GM04504 (cell line): ENCODE data around the gene PSAP.

Experiments
- DNase-seq: peaks from one replicate; pipeline ENCODE4 v3.0.0-alpha.2; 2012; ENCODE audit warnings: low read depth

PSAP gene

GRCh38 chr10:71807557-71808510 lies 43.2 kb downstream of the PSAP start:
- DNase-seq, result no peak

DNA sequence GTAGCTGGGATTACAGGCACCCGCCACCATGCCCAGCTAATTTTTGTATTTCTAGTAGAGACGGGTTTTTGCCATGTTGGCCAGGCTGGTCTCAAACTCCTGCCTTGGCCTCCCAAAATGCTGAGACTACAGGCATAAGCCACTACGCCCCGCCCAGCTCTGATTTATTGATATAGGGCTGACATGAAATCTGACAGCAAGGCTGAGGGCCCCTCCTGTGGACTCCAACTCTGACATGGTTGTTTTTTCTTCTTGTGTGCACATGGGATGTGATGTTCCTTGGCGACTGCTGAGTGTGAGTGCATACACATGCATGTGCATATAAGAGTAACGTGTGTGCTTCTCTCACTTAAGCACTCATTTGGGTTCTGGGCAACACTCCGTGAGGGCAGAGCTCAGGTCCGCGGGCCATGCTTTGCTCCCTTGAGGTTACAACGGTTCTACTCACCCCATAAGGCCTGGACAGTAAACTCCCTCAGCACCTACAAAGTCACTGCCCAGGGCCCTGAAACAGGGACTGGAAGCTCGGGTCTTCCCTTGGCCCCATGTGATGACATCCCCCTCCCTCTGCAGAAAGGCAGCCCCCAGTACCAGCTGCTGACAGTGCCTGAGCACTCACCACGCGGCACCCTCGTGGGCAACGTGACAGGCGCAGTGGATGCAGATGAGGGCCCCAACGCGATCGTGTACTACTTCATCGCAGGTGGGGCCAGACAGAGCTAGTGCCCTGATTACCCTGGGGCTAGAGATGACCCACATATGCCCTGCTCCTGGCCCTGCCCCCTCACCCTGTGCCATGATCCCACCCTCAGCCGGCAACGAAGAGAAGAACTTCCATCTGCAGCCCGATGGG lies 44.1 kb downstream of the PSAP start:
- DNase-seq, result no peak

- no peak for DNase-seq
These were observed 45.0 kb downstream of the PSAP start for GRCh38 chr10:71805776-71806703.

DNA sequence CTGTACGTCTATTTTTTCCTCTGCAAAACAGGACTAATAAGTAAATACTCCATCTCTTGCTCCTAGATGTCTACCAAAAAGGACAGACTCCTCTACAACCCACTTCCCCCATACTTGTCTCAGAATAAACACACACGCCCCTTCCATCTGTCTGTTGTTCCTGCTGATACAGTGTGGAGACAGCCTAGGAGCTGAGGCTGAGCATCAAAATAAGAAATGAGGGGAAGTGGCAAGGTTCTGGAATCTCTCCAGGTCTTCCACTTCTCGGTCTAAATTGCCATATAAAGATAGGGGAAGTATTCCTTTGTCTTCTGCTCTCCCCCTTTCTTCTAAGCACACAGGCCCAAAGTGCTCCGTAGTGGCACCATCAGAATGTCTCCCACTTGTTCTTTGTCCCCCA lies 47.0 kb downstream of the PSAP start:
- DNase-seq, result no peak

- no peak for DNase-seq
These were observed 48.1 kb downstream of the PSAP start for GRCh38 chr10:71802715-71803488.

GRCh38 chr10:71802235-71802634 lies 48.8 kb downstream of the PSAP start:
- DNase-seq, result no peak

DNA sequence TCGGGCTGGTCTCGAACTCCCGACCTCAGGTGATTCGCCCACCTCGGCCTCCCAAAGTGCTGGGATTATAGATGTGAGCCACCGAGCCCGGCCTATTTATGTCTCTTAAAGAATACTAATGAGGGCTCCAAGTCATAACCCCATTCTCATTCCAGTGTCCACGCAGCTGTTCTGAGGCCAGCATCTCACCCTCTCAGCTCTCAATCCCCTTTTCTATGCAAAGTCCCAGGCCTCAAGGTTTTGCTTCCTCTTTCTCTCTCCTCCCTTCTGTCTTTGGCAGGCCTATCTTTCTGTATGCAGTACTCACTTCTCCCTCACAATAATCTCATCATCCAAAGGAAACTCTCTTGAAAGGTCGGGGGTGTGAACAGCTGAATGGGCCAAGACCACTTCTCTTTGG lies 49.7 kb downstream of the PSAP start:
- no peak for DNase-seq

DNA sequence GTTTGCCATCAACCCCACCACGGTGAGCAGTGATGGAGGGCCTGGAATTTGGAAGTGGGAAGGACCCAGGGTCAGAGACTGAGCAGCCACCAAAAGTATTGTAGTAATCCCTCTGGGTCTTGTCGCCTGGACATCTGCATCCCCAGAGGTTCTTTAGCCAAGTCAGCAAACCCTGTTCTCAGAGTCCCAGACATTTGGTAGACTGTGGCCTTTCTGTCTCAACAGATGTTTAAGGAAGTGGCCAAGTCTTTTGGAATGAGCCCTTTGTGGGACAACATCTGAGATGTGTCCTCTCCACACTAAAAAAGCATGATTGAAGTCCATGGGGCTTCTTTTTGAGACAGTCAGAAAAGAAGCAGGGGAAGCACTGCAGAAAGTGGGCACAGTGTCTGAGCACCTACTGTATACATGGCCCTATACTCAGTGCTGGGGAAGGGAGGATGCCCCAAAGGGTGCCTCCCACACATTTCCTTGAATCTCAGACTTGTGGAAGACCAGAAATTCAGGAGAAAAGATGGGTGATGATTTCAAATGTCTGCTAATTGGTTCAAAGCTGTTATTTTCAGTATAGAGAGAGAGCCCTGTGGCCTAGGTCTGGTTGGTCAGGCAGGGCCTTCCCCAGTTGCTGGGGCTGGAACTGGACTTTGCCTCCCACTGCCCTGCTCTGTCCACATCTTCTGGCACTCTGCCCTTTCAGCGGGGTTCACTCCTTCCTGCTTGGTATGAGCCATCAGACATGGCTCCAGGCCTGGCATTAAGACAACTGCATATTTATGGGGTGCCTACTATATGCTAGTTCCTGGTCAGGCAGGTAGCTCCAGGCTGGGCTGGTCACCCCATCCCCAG lies 51.2 kb downstream of the PSAP start:
- DNase-seq, result no peak

GRCh38 chr10:71799112-71799511 lies 51.9 kb downstream of the PSAP start:
- DNase-seq, result no peak

DNA sequence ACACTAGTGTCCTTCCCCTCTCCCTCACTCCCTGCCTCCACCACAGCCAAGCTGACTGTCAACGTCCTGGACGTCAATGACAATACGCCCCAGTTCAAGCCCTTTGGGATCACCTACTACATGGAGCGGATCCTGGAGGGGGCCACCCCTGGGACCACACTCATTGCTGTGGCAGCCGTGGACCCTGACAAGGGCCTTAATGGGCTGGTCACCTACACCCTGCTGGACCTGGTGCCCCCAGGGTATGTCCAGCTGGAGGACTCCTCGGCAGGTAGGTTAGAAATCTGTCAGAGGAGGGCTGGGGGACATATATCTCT lies 52.8 kb downstream of the PSAP start:
- no peak for DNase-seq

DNA sequence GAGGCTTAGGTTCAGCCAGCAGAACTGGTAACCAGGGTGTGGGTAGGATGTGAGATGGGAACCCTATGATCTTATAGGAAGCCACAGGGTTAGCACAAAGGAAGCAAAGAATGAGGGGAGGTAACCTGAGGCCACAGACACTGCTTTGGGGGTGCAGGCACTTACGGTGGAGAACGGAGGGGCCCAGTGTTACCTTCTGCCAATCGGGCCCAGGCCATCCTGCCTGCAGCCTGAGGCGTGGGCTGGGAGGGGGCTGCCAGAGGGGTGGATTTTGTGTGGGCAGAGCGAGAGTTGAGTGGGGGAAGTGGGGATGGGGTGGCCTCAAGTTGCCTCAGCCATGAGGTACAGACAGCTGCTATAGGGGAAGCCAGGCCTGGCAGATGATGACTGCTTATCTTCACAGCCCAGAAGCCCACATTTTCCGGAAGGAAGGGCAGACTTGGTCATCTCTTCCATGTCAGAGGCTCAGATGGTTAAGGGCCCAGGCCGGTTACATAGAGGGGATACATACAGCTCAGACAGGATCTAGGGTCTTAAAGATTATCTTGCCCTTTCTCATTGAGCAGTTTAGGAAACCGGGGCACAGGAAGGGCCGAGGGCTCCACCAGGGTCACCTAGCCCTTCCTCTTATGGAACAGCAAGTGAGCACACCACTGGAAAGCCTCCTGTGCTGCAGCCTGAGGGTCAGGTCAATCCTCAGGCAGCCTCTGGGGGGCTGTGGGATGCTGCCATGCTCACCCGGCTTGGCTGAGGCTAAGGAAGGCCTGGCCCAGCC lies 53.3 kb downstream of the PSAP start:
- no peak for DNase-seq

DNA sequence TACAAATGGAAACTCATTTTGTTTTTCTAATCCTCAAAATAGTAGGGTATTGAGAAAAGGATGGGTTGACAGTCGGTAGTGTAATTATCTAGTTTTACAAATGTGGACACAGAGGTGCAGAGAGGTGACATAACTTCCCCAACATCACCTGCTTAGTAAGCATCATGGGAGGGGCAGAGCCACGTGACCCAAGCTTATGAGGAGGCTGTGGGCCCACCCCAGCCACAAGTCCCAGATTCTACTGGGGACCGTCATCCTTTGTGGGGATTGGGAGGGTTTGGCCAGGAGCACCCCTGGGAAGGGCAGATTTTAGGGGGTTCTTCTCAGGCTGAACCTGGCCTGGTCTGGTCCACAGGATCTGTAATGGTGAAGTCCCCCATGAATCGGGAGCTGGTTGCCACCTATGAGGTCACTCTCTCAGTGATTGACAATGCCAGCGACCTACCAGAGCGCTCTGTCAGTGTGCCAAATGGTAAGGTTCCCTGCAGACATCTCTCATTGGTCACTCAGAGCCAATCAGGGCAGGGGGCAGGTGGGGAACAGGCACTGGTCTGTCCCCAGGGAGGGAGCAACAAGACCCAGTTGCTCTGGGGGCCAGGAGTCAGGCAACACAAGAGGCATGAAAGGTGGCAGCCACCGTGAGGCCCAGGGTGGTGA lies 54.2 kb downstream of the PSAP start:
- DNase-seq, result no peak

DNA sequence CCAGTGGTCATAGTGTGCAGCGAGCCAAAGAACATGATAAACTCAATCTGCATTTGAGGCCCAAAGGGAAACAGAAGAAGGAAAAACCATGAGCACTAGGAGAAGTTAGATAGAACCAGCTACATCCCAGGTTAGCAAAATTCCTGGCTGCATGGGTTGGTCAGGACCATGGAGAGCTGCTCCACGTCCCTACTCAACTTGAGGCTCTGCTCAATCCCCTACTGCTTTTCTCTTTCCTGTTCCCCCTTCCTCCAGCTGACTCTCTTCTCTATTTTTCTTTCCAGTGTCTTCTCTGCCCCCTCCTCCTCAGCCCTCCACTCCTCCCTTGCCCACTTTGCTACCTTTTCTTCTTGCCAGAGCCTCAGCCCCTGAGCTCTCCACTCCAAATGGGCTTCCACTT lies 55.8 kb downstream of the PSAP start:
- no peak for DNase-seq

GRCh38 chr10:71790749-71791440 lies 60.2 kb downstream of the PSAP start:
- no peak for DNase-seq

DNA sequence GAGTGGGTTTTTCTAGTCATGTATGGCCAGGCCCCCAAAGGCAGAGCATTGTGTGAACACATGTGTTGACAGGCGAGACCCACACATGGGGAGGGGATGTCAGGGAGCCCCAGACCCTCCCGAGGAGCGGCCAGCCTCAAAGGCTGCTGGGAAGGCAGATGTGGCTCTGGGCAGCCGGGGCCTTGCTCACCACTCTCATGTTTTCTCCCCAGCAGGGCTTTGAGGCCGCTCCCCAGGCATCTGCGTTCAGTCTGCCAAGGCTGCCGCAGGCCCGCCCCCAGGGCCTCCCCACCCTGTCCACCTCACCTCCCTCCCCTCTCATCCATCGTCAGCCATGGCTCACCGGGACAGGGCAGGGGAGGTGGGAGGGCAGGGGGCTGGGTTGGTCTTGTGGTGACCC lies 61.2 kb downstream of the PSAP start:
- no peak for DNase-seq

- DNase-seq, result no peak
These were observed 62.1 kb downstream of the PSAP start for GRCh38 chr10:71788954-71789353.

- DNase-seq, result no peak
These were observed 66.3 kb downstream of the PSAP start for GRCh38 chr10:71784679-71785272.
